ENCODE results near the gene TUBGCP2.

DNA sequence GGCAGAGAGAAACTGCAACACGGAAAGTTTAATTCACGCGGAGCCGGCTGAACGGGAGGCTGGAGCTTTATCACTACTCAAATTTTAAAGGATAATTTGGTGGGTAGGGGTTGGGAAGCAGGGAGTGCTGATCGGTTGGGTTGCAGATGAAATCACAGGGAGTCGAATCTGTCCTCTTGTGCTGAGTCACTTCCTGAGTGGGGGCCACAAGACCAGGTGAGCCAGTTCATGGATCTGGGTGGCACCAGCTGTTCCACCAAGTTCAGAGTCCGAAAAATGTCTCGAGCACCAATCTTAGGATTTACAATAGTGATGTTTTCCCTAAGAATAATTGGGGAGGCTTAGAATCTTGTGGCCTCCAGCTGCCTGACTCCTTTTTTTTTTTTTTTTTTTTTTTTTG, 34.9 kb upstream of the TUBGCP2 start:
- TF ChIP-seq, protein P1, sequence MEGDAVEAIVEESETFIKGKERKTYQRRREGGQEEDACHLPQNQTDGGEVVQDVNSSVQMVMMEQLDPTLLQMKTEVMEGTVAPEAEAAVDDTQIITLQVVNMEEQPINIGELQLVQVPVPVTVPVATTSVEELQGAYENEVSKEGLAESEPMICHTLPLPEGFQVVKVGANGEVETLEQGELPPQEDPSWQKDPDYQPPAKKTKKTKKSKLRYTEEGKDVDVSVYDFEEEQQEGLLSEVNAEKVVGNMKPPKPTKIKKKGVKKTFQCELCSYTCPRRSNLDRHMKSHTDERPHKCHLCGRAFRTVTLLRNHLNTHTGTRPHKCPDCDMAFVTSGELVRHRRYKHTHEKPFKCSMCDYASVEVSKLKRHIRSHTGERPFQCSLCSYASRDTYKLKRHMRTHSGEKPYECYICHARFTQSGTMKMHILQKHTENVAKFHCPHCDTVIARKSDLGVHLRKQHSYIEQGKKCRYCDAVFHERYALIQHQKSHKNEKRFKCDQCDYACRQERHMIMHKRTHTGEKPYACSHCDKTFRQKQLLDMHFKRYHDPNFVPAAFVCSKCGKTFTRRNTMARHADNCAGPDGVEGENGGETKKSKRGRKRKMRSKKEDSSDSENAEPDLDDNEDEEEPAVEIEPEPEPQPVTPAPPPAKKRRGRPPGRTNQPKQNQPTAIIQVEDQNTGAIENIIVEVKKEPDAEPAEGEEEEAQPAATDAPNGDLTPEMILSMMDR (IDR thresholded peaks at IDR 0.05) = no peak
- no peak for TF ChIP-seq TCF7L2 (IDR thresholded peaks at IDR 0.05; ENCODE audit: low read depth, low read length)
- TF ChIP-seq, protein P2, sequence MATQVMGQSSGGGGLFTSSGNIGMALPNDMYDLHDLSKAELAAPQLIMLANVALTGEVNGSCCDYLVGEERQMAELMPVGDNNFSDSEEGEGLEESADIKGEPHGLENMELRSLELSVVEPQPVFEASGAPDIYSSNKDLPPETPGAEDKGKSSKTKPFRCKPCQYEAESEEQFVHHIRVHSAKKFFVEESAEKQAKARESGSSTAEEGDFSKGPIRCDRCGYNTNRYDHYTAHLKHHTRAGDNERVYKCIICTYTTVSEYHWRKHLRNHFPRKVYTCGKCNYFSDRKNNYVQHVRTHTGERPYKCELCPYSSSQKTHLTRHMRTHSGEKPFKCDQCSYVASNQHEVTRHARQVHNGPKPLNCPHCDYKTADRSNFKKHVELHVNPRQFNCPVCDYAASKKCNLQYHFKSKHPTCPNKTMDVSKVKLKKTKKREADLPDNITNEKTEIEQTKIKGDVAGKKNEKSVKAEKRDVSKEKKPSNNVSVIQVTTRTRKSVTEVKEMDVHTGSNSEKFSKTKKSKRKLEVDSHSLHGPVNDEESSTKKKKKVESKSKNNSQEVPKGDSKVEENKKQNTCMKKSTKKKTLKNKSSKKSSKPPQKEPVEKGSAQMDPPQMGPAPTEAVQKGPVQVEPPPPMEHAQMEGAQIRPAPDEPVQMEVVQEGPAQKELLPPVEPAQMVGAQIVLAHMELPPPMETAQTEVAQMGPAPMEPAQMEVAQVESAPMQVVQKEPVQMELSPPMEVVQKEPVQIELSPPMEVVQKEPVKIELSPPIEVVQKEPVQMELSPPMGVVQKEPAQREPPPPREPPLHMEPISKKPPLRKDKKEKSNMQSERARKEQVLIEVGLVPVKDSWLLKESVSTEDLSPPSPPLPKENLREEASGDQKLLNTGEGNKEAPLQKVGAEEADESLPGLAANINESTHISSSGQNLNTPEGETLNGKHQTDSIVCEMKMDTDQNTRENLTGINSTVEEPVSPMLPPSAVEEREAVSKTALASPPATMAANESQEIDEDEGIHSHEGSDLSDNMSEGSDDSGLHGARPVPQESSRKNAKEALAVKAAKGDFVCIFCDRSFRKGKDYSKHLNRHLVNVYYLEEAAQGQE (IDR thresholded peaks at IDR 0.05; ENCODE audit: insufficient read depth in 1 of 2, low read depth in 2 of 2, low read length in 1 of 2) = no peak
- TF ChIP-seq POLR2AphosphoS5 (IDR thresholded peaks at IDR 0.05; ENCODE audit: low read depth, low read length) = no peak
- TF ChIP-seq SIN3A (IDR thresholded peaks at IDR 0.05; ENCODE audit: borderline replicate concordance, insufficient read depth, low read depth, low read length) = no peak
